A549 (cell line): ENCODE measurements around the gene EFS. TPM values are rescaled to one million over a fixed set of nuclear protein-coding genes. Genes with fewer than 3 reads are reported as not detected.

Experiments
- ATAC-seq, 2 experiments: fragments of 200-7000 bp in 1 of 2; fragments of >200 bp in 1 of 2; cut with Nextera tagmentation in 1 of 2; cut with Tn5 transposase in 1 of 2; 3 replicates each; pipeline versions ENCODE4 v1.8.0 to v1.9.1; 2018 to 2020; ENCODE audit warnings: mild to moderate bottlenecking in 1 of 2, moderate library complexity in 1 of 2
- CTCF ChIA-PET: fragments of 300-600 bp; sonication (Branson Sonifier 250); formaldehyde crosslinking; extraction: SDS; loops from one replicate; lab custom pipeline; 2021; ENCODE audit warnings: antibody characterized with exemption, inconsistent platforms; lab: Yijun Ruan, JAX
- POLR2A ChIA-PET: fragments of 350-600 bp; formaldehyde crosslinking; extraction: SDS; loops from one replicate; lab custom pipeline; 2021; ENCODE audit warnings: antibody characterized with exemption, inconsistent platforms; lab: Yijun Ruan, JAX
- DNase-seq, 2 experiments: peaks; one replicate each; pipeline versions ENCODE4 v3.0.0 to v3.0.0-alpha.2; 2011 to 2016; ENCODE audit warnings: low read depth in 1 of 2, low spot score in 1 of 2
- FAIRE-seq: peaks from 2 replicates; lab custom pipeline; 2011; peaks lifted over from hg19 to GRCh38; lab: Jason Lieb, UNC
- H3K27ac ChIP-seq, 2 experiments: fragments of >200 bp; sonication (Bioruptor Twin); formaldehyde crosslinking; 3 replicates each; pipeline ENCODE4 v1.5.1; 2016 to 2017
- H3K4me1 ChIP-seq: fragments of >200 bp; sonication (Bioruptor Twin); formaldehyde crosslinking; 3 replicates; pipeline ENCODE4 v1.6.1; 2016
- H3K4me2 ChIP-seq: fragments of >200 bp; sonication (Bioruptor Twin); formaldehyde crosslinking; 3 replicates; pipeline ENCODE4 v1.6.1; 2016
- H3K4me3 ChIP-seq: fragments of >200 bp; sonication (Bioruptor Twin); formaldehyde crosslinking; 3 replicates; pipeline ENCODE4 v1.5.1; 2016
- H3K9me3 ChIP-seq: fragments of >200 bp; sonication (Bioruptor Twin); formaldehyde crosslinking; 3 replicates; pipeline ENCODE4 v1.6.1; 2016
- BHLHE40 ChIP-seq: IDR thresholded peaks from 2 replicates; pipeline ENCODE4 v1.6.1; 2012; ENCODE audit warnings: low read depth, low read length, inconsistent platforms
- CBX2 ChIP-seq: fragments of 200-600 bp; sonication (generic); IDR thresholded peaks from 2 replicates; pipeline ENCODE4 v1.6.1; 2016; ENCODE audit warnings: low read depth, mild to moderate bottlenecking, borderline replicate concordance
- CEBPB ChIP-seq, 2 experiments: fragments of >200 bp in 1 of 2; sonication (Bioruptor Twin) in 1 of 2; formaldehyde crosslinking in 1 of 2; IDR thresholded peaks; 2 replicates each; pipeline ENCODE4 v1.6.1; 2012 to 2016
- EHF ChIP-seq: fragments of 250-450 bp; sonication (Bioruptor Pico); IDR thresholded peaks from 2 replicates; pipeline ENCODE4 v1.5.0; 2020; ENCODE audit warnings: mild to moderate bottlenecking
- EP300 ChIP-seq, 2 experiments: fragments of >200 bp; sonication (Bioruptor Twin); formaldehyde crosslinking; IDR thresholded peaks; 2 replicates in 1 of 2; 3 replicates in 1 of 2; pipeline ENCODE4 v1.6.1; 2016 to 2017
- FOXS1 ChIP-seq: fragments of 250-450 bp; sonication (Bioruptor Pico); IDR thresholded peaks from 2 replicates; pipeline ENCODE4 v1.5.0; 2020; ENCODE audit warnings: mild to moderate bottlenecking, moderate library complexity
- HOXB5 ChIP-seq: fragments of 250-450 bp; sonication (Bioruptor Pico); IDR thresholded peaks from 2 replicates; pipeline ENCODE4 v1.5.0; 2020; ENCODE audit warnings: mild to moderate bottlenecking, moderate library complexity
- JUN ChIP-seq, 2 experiments: fragments of >200 bp; sonication (Bioruptor Twin); formaldehyde crosslinking; IDR thresholded peaks; 2 replicates in 1 of 2; 3 replicates in 1 of 2; pipeline ENCODE4 v1.6.1; 2016 to 2017
- JUNB ChIP-seq: fragments of >200 bp; sonication (Bioruptor Twin); formaldehyde crosslinking; IDR thresholded peaks from 2 replicates; pipeline ENCODE4 v1.6.1; 2016
- KDM5A ChIP-seq: fragments of 200-600 bp; sonication (generic); IDR thresholded peaks from 2 replicates; pipeline ENCODE4 v1.6.1; 2016; ENCODE audit warnings: antibody characterized with exemption, mild to moderate bottlenecking
- MAFK ChIP-seq: fragments of 450-650 bp; IDR thresholded peaks from 2 replicates; pipeline ENCODE4 v1.6.1; 2014; ENCODE audit not compliant: partially characterized antibody
- MAX ChIP-seq: IDR thresholded peaks from 2 replicates; pipeline ENCODE4 v1.6.1; 2012
- NR3C1 ChIP-seq: fragments of >200 bp; sonication (Bioruptor Twin); formaldehyde crosslinking; IDR thresholded peaks from 3 replicates; pipeline ENCODE4 v1.6.1; 2017
- PBX3 ChIP-seq: IDR thresholded peaks from 2 replicates; pipeline ENCODE4 v1.6.1; 2012
- PHF8 ChIP-seq: fragments of 200-600 bp; sonication (generic); IDR thresholded peaks from 2 replicates; pipeline ENCODE4 v1.6.1; 2016; ENCODE audit warnings: low read depth, mild to moderate bottlenecking, antibody characterized with exemption, moderate library complexity, borderline replicate concordance
- RARB ChIP-seq: fragments of 250-450 bp; sonication (Bioruptor Pico); IDR thresholded peaks from 2 replicates; pipeline ENCODE4 v1.8.0; 2021; ENCODE audit warnings: mild to moderate bottlenecking, moderate library complexity
- RCOR1 ChIP-seq: fragments of 150-350 bp; IDR thresholded peaks from 2 replicates; pipeline ENCODE4 v1.6.1; 2014; ENCODE audit warnings: antibody characterized with exemption, low read length, low read depth
- RFX5 ChIP-seq: fragments of 450-650 bp; IDR thresholded peaks from 2 replicates; pipeline ENCODE4 v1.7.1; 2014; ENCODE audit warnings: antibody characterized with exemption, mild to moderate bottlenecking, moderate library complexity
- TFCP2L1 ChIP-seq: fragments of 250-450 bp; sonication (Bioruptor Pico); IDR thresholded peaks from 2 replicates; pipeline ENCODE4 v1.5.0; 2021; ENCODE audit warnings: mild to moderate bottlenecking
- TP53 ChIP-seq: fragments of 250-450 bp; sonication (Bioruptor Pico); IDR thresholded peaks from 2 replicates; pipeline ENCODE4 v1.5.0; 2021; ENCODE audit warnings: mild to moderate bottlenecking, moderate library complexity
- ZSCAN20 ChIP-seq: fragments of 250-450 bp; sonication (Bioruptor Pico); IDR thresholded peaks from 2 replicates; pipeline ENCODE4 v1.8.0; 2022; ENCODE audit warnings: mild to moderate bottlenecking, moderate library complexity
- WGBS: methylation state at CpG from one replicate; pipeline ENCODE4 v1.1.6; 2017; ENCODE audit errors: missing lambda C conversion rate; 5-methylcytosine and 5-hydroxymethylcytosine counted together
- polyA plus RNA-seq, 4 experiments: library from polyadenylated mRNA; depleted of rRNA in 3 of 4; stranded (reverse); fragments of >200 nt; fragmentation: RNase III in 1 of 4; extraction: RNeasy Plus Mini Kit Qiagen cat#74134 plus additional on column Dnase treatment in 1 of 4; gene quantifications; 2 replicates in 3 of 4; 3 replicates in 1 of 4; pipeline ENCODE4 v1.2.3, GENCODE V29; 2011 to 2017
- TF ChIP-seq, protein P1 (sequence below): IDR thresholded peaks from 2 replicates; pipeline ENCODE4 v1.6.1; 2012; ENCODE audit warnings: low read depth, borderline replicate concordance

The EFS gene
- polyA plus RNA-seq, 2 of the 4 experiments (the other 2 are of a cell fraction), result not detected

- ATAC-seq (no peak), DNase-seq (no peak), FAIRE-seq (no peak)
- Histone ChIP-seq H3K27ac (peak overlapping the region; percentile 83 to 91), H3K4me3 (peak overlapping the region; percentile 37), H3K4me2 (peak overlapping the region; percentile 78), H3K4me1 (peaks cover 24% of the 10 kb centered on the region), H3K9me3 (no peaks in the 10 kb centered on the region)
- TF ChIP-seq JUN (IDR thresholded peaks at IDR 0.05) (no peak), ZSCAN20 (CRISPR knock-in tag) (no peak), MAFK (no peak), MAX (no peak), JUNB (no peak), PHF8 (no peak), TP53 (CRISPR knock-in tag) (no peak), RFX5 (no peak), KDM5A (no peak), EHF (CRISPR knock-in tag) (no peak), CEBPB (IDR thresholded peaks at IDR 0.05) (no peak), RARB (CRISPR knock-in tag) (no peak), CBX2 (no peak)
- ChIA-PET POLR2A (interaction anchor here (1.1 to 3.2 kb wide), 7 partner anchors 13 to 236 kb away, joined by 4 to 64 read pairs (median 13); partner anchors contain the start of genes ACIN1, BCL2L2, C14orf119 and HOMEZ), CTCF (interaction anchor here (0.6 to 5.2 kb wide), 9 partner anchors 10 to 60 kb away, joined by 3 to 30 read pairs (median 8); partner anchors contain the start of genes BCL2L2 and PPP1R3E)
- 94% methylated on average over 17 of the region's 17 CpGs for WGBS
Observed at GRCh38 chr14:23319746-23320583, 45.0 kb downstream of the EFS start.

GRCh38 chr14:23316300-23316699 lies 48.7 kb downstream of the EFS start:
- Histone ChIP-seq H3K4me3 (no peak overlapping the region), H3K27ac (no peak overlapping the region), H3K9me3 (no peaks in the 10 kb centered on the region), H3K4me2 (no peak overlapping the region), H3K4me1 (peaks cover 9% of the 10 kb centered on the region)
- DNase-seq (no peak), FAIRE-seq (no peak), ATAC-seq (no peak)
- TF ChIP-seq, protein P1, sequence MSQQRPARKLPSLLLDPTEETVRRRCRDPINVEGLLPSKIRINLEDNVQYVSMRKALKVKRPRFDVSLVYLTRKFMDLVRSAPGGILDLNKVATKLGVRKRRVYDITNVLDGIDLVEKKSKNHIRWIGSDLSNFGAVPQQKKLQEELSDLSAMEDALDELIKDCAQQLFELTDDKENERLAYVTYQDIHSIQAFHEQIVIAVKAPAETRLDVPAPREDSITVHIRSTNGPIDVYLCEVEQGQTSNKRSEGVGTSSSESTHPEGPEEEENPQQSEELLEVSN, result no peak
- TF ChIP-seq RARB (CRISPR knock-in tag), result no peak
- TF ChIP-seq RFX5, result no peak
- no peak for TF ChIP-seq EP300 (IDR thresholded peaks at IDR 0.05)
- TF ChIP-seq RCOR1, result no peak
- TF ChIP-seq NR3C1, result no peak
- TF ChIP-seq TFCP2L1 (CRISPR knock-in tag), result no peak
- no peak for TF ChIP-seq MAX
- no peak for TF ChIP-seq FOXS1
- TF ChIP-seq BHLHE40, result no peak
- TF ChIP-seq PBX3, result no peak
- TF ChIP-seq TP53 (CRISPR knock-in tag), result no peak
- TF ChIP-seq HOXB5 (CRISPR knock-in tag), result no peak
- WGBS, result 86% methylated on average over 5 of the region's 5 CpGs
- POLR2A ChIA-PET, result interaction anchor here (0.6 to 1.2 kb wide), 2 partner anchors 9 to 798 kb away, joined by 3 to 6 read pairs; partner anchors contain the start of genes BCL2L2, DCAF11 and NRL
- CTCF ChIA-PET, result interaction anchor here (0.6 to 1.6 kb wide), 2 partner anchors 21 to 24 kb away, joined by 3 to 6 read pairs; no protein-coding TSS in a partner anchor
